Fibroblast of villous mesenchyme (primary cell): Measurements from ENCODE around the gene ZNF618. TPM values are rescaled to one million over a fixed set of nuclear protein-coding genes. Genes with fewer than 3 reads are reported as not detected.

ENCODE experiments used
- DNase-seq: peaks from one replicate; pipeline ENCODE4 v3.0.0-alpha.2; 2010; ENCODE audit warnings: low read depth
- H3K4me3 ChIP-seq: 2 replicates; pipeline ENCODE4 v1.5.1; 2011; ENCODE audit warnings: low read depth, mild to moderate bottlenecking, low read length
- CTCF ChIP-seq: IDR thresholded peaks from 2 replicates; pipeline ENCODE4 v1.5.1; 2012; ENCODE audit warnings: low read depth, mild to moderate bottlenecking, low read length; ENCODE audit not compliant: insufficient read depth
- total RNA-seq: library from RNA; depleted of rRNA; stranded (reverse); fragments of >200 nt; gene quantifications from 2 replicates; pipeline ENCODE4 v1.2.3, GENCODE V29; 2012

The ZNF618 gene
- total RNA-seq, 1 donor: 12.5 TPM

- no peak for TF ChIP-seq CTCF
- no peak overlapping the region for H3K4me3 ChIP-seq
- no peak for DNase-seq
These were observed 150.2 kb downstream of the ZNF618 start for GRCh38 chr9:114026335-114026734.

- no peak overlapping the region for H3K4me3 ChIP-seq
- DNase-seq: no peak
- no peak for TF ChIP-seq CTCF
These were observed 151.2 kb downstream of the ZNF618 start for GRCh38 chr9:114027159-114027862.

GRCh38 chr9:114027863-114028465 is 151.9 kb downstream of the ZNF618 start:
- H3K4me3 ChIP-seq: no peak overlapping the region
- no peak for TF ChIP-seq CTCF
- no peak for DNase-seq

GRCh38 chr9:114028646-114029045 is 152.5 kb downstream of the ZNF618 start:
- no peak overlapping the region for H3K4me3 ChIP-seq
- no peak for DNase-seq
- no peak for TF ChIP-seq CTCF

- H3K4me3 ChIP-seq: no peak overlapping the region
- DNase-seq: no peak
- TF ChIP-seq CTCF: no peak
These were observed 153.4 kb downstream of the ZNF618 start for GRCh38 chr9:114029311-114030170.

- H3K4me3 ChIP-seq: no peak overlapping the region
- TF ChIP-seq CTCF: no peak
- no peak for DNase-seq
These were observed 154.3 kb downstream of the ZNF618 start for GRCh38 chr9:114030364-114030763.
